ENCODE measurements around the gene CRTC2. TPM values are rescaled to one million over a fixed set of nuclear protein-coding genes. Genes with fewer than 3 reads are reported as not detected.

The CRTC2 gene
- total RNA-seq, 1 donor from 2014 or later = 2.4 TPM

DNA sequence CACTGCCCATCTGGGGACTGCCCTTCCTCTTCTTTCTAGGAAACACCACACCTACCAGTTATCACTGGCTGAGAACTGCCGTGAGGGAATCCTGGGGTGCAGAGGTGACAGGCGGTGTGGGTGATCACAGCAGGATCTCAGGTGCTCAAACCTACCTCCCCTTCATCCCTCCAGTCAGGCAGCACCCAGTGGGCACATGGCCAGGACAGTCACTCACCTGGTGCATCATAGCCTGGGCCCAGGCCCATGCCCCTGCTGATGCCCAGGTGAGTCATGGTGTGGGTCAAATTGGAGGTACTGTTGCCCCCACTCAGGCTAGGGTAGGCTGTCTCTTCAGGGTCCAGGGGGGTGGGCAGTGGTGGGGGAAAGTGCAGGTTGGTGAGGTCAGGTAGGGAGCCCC is 6.6 kb downstream of the CRTC2 start:
- DNase-seq (ENCODE audit: low spot score in 2 of 2) = no peak
- FAIRE-seq = no peak

DNA sequence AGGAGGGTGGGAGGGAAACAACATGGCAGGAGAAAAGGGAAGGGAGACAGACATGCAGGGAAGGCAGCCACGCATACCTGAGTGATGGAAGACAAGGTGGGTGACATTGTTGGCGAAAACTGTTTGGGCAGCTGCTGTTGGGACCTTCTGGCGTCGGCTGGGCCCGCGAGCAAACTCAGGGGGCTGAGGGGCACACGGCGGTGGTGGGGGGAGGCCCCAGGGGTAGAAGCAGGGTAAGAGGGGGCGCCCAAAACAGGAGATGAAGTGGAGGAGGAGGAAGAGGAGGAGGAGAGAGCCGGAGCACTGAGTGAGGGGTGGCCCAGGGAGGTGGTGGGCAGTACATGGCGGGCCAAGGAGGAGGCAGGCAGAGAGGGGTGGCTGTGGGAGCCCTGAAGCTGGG is 7.2 kb downstream of the CRTC2 start:
- FAIRE-seq (no peak), DNase-seq (ENCODE audit: low spot score in 2 of 2) (no peak)

DNA sequence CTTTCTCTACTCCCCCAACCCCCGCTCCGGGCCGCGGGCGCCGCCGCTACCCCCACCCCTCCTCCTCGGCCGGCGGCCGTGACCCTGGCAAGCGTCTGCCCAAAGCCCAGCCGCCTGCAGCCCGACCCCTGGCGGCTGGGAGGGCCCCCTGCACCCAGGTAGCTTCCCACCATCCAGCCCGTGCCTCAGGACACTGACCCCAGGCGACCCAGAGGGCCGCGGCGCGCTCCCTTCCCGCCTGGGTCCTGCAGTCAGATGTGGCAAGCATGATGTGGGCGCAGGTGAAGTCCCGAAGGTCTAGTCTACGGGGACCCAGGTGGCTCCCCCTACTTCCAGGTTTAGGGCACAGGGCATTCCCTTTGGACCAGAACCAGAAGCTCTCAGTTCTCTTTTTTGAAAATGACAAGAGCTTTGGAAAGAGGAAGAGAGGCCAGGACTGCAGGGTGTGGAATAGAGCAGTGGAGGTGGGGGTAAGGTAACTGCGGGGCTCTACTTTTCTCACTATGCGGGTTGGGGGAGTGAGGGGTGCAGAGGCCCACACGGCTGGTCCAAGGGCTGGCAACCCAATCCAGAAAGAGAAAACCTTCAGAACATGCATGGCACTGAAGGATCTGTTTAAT is 11.7 kb downstream of the CRTC2 start, which contains the start of gene DENND4B:
DENND4B (minus strand) TSS at position 97 of the 620 bp plus-strand sequence. CDS start 2,344 bp downstream, outside the sequence.
- FAIRE-seq (no peak), DNase-seq (ENCODE audit: low spot score in 2 of 2) (peak; percentile 96 to 98)

DNA sequence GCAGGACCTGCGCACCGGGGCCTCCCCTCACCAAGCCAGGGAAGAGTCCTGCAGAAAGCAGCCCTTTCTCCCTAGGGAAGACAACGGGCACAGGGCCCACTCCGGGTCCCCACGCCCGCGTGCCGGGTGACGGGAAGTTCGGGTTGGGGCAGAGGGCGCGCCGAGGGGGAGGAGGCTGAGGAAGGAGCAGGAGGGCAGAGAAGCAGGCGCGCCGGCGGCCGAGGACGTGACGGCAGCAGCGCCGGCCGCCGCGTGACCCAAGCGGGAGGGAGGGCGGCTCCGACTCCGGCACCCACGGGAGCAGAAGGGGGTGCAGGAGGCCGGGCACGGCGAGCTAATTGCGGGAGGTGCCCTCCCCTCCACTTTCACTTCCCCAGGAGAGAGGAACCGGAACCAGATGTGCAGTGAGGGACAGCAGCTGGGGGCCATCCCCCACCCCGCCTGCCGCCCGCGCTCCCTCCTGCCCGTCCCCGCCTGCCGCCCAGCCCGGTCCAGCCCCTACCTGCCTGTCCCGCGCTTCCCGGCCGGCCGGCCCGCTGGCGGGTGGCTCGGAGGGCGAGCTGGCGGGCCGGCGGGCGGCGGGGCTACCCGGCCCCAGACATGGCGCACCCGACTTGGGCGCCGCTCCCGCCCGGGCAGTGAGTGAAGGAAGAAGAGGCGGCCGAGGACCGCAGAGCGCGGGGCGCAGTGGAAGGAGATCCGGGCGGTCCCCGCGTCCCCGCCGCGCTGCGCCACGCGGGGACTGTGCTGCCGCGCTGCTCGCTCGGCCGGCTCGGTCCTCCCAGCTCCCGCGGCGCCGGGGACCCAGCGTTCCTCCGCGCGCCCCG is 12.4 kb downstream of the CRTC2 start:
- DNase-seq (ENCODE audit: low spot score in 2 of 2) = peak; percentile 87 to 88
- FAIRE-seq = no peak

DNA sequence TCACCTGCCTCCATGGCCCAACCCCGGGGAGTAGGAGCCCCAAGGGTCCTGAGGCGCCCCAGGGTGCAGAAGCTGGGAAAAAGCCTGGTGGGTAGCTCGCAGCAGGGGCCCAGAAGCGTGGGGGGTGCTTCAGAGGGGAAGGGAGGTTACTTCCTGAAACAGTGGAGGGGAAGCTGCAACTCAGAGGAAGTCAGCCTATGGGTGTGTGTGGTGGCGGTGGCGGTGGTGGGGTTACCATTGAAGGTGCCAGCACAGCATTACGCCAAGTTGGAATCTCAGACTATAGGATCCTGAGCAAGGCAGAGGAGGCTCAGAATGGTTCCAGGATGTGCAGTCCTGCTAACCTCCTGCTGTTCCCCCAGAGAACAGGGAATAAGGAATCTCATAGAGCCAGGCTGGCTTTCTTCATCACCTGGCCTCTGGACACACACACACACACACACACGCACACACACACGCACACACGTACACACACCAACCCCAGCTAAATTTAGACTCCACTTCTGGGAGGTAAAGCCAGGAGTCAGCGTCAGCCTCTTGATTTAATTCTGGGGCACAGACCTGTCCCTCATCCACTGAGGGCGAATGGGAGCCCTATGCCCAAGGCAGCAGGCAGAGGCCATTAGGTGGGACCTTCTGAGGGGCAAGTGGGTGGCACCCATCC is 13.1 kb downstream of the CRTC2 start:
- DNase-seq (ENCODE audit: low spot score in 2 of 2) = peak in 1 of 2 donors; percentile 61

DNA sequence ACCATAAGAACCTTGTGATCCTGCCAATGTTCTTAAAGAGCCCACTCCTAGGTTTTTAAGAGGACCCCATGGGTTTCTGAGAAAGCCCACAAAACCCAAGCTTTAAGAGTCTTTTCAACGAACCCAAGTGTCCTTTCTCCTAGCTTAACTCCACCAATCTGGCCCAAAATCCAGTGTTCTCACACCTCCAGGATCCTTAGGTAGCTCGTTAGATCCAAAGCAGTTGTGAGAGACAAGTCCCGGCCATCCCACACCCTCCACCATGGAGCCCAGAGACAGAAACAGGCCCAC is 13.6 kb downstream of the CRTC2 start:
- FAIRE-seq (no peak), DNase-seq (ENCODE audit: low spot score in 2 of 2) (no peak)

More for the DNA sequence above, 13.1 kb downstream of the CRTC2 start:
- no peak for FAIRE-seq

DNA sequence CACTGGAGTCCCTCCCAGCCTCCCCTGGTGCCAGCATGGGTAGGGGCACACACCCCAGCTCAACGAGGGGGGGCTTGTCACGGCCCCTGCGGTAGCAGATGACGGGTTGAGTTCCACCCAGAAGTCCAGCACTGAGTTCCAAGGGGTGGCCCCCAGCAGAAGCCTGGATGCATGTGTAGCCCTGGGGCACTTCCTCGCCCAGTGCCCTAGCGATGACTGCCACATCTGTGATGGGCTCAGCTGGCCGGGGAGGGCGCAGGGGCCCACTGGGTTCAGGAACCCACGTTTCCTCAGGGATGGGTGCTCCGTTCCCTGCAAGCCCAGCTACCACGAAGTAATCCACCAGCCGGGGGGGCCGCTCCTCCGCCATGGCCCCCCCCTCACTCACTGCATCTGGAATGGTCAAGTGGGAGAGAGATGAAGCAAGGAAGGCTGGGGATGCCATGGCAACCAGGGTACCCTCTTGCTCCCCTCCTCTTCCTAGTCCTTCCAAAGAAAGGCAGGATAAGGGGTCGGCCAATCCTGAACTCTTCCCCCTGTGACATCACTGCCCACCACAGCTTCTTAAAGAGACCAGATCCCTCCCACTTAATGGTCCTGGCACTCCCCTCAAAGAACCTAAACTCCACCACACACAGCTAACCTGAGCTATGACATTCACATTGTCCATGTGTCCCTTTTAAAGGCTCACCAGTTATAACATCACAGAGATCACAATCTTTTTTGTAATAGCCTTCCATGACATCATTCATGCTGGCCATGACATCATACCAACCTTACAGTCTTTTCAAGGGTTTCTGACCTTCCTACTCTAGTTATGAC is 14.2 kb downstream of the CRTC2 start:
- DNase-seq (ENCODE audit: low spot score in 2 of 2) (no peak), FAIRE-seq (no peak)

DNA sequence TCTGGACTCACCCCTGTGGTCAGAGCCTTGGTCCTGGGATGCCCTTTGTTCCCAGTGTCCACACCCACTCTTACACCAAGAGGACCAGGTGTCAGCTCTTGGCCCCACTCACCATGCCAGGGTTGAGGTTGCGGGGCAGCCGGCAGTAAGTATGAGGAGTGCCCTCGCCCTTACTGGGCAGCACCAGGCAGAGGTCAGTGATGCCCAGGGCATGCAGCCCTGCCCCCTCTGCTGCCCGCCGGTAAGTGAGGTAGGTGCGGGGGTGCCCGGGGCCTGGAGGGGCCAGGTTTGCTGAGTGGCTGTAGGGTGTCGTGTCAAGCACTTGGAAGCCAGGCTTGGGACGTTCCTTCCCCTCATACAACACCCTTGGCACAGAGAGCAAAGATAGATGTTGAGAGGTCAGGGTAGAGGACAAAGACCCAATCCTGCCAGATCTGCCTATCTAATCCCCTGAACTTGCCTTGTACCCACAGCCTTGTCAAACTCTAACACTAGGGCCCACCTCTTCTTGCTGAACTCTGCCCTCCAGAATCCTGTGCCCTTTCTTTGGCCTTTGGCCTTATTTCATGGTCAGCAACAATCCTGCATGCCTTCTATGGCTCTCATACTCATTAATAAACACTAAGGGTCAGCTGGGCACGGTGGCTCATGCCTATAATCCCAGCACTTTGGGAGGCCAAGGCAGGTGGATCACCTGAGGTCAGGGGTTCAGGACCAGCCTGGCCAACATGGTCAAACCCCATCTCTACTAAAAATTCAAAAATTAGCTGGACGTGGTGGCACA is 15.5 kb downstream of the CRTC2 start:
- no peak for DNase-seq (ENCODE audit: low spot score in 2 of 2)
- FAIRE-seq = no peak

DNA sequence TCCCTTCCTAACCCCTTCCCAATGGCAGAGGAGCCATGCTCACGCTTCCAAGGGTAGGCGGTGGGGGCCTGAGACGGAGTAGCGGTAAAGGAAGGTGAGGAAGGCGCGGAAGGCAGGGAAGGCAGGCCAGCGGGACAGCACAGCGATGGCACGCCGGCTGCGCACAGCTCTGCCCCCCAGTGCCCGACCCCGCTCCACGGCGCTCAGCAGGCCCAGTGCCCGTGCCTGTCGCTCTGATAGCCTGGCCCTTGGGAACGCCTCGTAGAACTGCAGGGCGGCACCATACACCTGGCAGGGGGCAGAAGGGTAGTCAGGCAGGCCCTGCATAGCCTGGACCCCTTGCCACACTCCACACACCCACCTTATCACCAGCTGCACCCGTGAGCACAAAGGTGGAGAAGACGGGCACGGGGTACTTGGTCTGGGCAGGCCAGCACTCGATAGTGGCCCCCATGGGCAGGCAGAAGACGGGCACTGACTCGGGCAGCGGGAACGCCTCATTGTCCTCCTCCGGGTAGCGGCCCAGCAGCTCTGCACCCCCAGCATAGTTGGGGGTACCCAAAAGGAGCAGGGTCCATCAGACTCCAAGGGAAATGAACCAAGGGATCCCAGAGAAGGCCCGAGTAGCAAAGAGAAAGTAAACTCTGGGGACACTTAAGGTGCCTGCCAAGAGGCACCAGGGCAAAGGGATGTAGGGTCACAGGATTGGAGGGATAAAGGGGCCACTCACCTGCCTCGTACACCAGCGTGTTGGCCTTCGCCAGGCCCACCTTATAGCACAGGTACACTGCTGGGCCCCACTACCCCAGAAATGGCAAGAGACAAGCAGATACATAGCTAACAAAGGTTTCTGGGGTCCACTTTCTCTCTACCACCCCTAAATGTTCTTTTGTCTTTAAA is 16.3 kb downstream of the CRTC2 start:
- DNase-seq (ENCODE audit: low spot score in 2 of 2) (no peak), FAIRE-seq (no peak)

DNA sequence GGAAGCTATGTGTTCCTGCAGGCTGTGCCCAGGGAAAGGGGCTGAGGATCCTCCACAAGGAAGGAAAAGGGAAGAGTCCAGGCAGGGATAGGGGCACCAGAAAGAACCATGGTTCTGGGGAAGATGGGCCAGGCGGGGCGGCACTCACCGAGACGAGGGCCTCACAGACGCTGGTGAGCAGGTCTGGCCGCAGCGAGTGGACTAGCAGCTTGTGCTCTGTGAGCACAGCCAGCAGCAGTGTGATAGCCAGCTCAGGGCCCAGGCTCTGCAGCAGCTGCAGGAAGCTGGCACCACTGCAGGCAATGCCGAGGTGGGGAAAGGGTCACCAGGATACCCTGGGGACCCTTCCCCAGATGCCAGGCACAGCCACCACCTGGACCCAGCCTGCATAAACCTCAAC is 17.7 kb downstream of the CRTC2 start:
- FAIRE-seq = no peak
- no peak for DNase-seq (ENCODE audit: low spot score in 2 of 2)

DNA sequence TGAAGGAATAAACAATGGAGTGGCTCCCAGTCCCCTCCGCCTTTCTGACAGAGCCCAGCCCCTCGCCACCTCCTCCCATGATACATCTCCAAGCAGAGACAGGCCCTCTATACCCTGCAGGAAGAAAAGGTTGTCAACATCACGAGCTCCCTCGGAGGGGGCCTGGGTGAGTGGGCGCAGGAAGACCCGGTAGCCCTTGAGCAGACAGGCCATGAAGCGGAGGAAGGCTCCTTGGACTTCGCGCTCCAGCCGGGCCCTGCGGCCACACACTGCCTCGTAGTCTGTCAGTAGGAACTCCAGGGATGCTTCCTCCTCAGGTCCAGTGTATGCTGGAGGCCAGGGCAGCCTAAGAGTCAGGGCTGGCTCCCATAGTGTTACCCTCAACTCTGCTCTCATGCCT is 18.9 kb downstream of the CRTC2 start:
- DNase-seq (ENCODE audit: low spot score in 2 of 2) (no peak), FAIRE-seq (no peak)

DNA sequence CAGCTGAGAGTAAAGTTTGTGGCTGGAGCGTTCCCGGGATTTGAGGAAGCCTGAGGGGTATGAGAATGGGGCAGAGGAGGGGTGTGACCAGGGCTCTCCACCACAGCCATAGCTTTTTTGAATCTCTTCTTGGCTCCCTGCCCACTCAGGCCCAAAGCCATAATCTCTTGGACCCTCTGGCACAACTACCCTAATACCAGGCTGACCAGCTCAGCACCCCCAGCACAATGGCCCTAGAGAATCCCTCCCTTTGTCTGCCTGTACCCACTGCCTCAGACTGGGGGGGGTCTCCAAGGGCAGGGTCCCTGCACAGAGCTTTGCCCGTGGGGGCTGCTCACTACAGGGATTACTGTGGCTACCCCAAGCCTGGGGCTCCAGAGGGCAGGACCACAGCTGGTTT is 19.4 kb downstream of the CRTC2 start:
- FAIRE-seq = no peak
- no peak for DNase-seq (ENCODE audit: low spot score in 2 of 2)

DNA sequence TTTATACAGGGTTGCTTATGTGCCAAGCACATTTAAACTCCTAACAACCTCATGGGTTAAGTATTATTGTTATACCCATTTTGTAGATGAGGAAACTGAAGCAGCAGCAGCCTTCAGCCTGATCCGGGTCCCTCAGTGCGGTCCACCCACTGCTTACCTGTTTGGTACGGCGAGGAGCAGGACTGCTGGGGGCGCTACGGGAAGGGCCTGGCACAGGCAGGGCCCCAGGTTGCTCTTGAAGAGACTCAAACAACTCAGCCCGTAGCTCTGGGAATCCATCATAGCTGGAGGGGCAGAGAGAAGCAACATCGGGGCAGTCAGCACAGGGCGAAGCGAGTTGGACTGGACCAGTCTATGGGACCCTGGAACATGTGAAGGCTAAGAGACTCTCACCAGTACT is 21.1 kb downstream of the CRTC2 start:
- no peak for DNase-seq (ENCODE audit: low spot score in 2 of 2)
- FAIRE-seq = no peak

DNA sequence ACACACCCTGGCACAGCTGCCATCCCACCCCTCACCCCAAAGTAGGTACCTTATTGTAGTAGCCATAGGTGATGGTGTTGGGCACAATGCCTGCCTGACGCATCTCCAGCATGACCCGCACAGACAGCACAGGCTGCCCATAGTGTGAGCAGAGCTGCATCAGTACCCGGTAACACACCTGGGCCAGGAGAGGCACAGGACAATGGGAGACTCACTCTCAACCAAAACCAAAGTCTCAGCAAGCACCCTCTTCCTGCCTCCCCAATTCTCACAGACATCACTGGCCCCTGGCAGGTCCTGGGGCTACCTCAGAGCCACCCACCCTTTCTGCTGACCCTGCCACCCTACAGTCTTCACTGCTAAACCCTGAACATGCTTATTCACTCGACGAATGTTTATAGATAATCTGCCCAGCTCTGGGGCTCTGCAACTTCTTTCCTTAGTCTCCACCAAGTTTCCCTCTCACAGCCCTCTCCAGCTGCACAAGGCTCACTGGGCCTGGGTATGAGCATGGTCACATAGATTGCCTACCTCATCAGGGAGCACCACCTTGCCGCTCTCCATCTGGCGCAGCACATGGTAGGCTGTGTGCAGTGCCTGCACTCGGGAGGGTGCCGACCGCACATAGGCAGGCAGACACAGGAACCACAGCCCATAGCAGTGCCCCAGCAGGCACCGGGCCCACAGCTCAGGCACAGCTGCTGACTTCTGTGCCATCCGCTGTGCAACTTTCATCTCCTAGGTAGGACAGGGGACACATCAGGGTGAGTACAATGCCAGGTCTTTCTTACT is 22.2 kb downstream of the CRTC2 start:
- DNase-seq (ENCODE audit: low spot score in 2 of 2) = no peak

DNA sequence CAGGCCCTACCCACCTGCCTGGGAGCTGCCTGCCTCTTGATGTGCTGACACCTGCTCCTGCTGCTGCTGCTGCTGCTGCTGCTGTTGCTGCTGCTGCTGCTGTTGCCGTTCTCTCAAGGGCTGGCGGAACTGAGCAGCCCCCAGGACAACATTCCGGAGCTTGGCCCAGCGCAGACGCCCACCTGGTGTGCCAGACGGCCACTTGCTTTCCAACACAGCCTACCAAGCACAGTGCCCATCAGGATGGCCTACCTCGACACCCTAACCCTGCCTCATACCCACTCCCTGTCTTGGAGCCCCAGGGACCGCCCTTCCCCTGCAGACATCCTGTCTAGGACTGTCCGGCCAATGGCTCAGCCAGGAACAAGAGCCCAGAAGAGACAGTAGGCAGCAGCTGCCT is 23.7 kb downstream of the CRTC2 start:
- DNase-seq (ENCODE audit: low spot score in 2 of 2) = no peak
- FAIRE-seq = no peak

More for the DNA sequence above, 22.2 kb downstream of the CRTC2 start:
- no peak for FAIRE-seq

DNA sequence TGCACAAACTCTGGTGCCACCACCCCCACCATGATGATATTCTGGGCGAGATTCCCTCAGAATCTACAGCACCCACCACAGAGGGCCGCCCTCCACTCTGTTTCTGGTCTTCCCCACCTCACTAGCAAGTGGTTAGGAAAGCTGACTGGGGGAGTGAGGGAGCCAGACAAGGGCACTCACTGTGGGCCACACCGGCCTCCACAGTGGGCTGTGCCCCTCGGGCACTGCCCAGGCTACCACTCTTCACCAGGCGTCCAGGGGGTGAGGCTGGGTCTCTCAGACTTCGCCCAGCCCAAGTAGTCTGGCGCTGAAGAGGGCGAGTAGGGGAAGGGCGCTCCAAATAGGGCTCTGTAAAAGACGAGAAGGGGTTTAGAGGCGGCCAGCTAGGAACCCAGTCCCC is 24.5 kb downstream of the CRTC2 start:
- no peak for FAIRE-seq
- no peak for DNase-seq (ENCODE audit: low spot score in 2 of 2)

DNA sequence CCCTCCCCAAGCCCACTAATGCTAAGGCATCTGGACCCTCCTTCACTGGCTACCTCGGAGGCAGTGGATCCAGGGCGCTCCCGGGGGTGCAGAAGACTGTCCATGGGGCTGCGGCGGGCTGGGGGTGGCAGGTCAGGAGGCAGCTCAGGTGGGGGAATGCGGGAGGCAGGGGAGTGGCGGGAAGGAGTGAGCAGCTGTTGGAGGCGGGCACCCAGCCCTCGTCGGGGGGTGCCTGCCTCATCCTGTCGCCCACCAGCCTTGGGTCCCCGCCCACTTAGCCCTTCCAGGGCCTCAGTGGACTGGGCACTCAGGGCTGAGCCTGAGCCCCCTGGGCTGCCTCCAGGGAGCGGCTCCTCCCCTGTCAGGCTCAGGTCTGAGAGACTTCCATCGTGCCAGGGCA is 25.0 kb downstream of the CRTC2 start:
- DNase-seq (ENCODE audit: low spot score in 2 of 2) (no peak), FAIRE-seq (no peak)
